ENCODE measurements around the gene PLCG2.

PLCG2 gene

DNA sequence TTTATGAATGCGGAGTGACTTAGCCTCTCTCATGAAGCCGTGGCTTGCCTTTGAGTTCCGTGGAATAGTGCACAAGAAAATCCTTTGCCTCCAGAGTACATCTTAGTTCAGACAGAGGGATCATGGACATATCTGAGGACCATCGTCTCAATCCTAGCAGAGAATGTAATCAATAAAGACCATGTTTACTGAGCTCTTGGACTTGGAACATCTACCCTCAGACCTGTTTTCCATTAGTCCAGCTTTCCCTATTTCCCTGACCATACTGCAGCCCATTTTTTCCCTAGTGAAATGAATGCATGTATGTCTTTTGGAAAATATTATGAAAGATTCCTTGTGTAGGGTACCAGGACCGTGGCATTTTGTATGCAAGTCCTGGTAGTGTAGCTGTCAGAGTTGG lies 90.2 kb downstream of the PLCG2 start:
- Histone ChIP-seq H3K4me2 (ENCODE audit: insufficient read depth, low read length) (no peak overlapping the region), H3K27ac (ENCODE audit: low read length) (no peak overlapping the region), H3K9ac (ENCODE audit: low read depth, low read length) (no peak overlapping the region), H3K36me3 (ENCODE audit: insufficient read depth, low read length) (no peaks in the 10 kb centered on the region), H3K27me3 (ENCODE audit: insufficient read depth, low read length, poor library complexity) (peaks cover 8% of the 10 kb centered on the region), H2AFZ (ENCODE audit: low read depth, low read length) (no peak overlapping the region), H3K4me1 (ENCODE audit: insufficient read depth, low read length) (no peaks in the 10 kb centered on the region), H3K9me3 (ENCODE audit: insufficient read depth, low read length, severe bottlenecking) (no peaks in the 10 kb centered on the region), H3K79me2 (ENCODE audit: insufficient read depth, low read length) (no peaks in the 10 kb centered on the region), H4K20me1 (ENCODE audit: insufficient read depth, low read length) (no peaks in the 10 kb centered on the region), H3K4me3 (ENCODE audit: low read depth in 1 of 2, low read length in 2 of 2) (no peak overlapping the region)
- no peak for ATAC-seq (ENCODE audit: insufficient read depth, low read depth)
- no peak for DNase-seq
- TF ChIP-seq, protein P1, sequence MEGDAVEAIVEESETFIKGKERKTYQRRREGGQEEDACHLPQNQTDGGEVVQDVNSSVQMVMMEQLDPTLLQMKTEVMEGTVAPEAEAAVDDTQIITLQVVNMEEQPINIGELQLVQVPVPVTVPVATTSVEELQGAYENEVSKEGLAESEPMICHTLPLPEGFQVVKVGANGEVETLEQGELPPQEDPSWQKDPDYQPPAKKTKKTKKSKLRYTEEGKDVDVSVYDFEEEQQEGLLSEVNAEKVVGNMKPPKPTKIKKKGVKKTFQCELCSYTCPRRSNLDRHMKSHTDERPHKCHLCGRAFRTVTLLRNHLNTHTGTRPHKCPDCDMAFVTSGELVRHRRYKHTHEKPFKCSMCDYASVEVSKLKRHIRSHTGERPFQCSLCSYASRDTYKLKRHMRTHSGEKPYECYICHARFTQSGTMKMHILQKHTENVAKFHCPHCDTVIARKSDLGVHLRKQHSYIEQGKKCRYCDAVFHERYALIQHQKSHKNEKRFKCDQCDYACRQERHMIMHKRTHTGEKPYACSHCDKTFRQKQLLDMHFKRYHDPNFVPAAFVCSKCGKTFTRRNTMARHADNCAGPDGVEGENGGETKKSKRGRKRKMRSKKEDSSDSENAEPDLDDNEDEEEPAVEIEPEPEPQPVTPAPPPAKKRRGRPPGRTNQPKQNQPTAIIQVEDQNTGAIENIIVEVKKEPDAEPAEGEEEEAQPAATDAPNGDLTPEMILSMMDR (IDR thresholded peaks at IDR 0.05; ENCODE audit: borderline replicate concordance, extremely low read depth, low read length, poor library complexity, severe bottlenecking): no peak
- no peak for TF ChIP-seq EZH2 (IDR thresholded peaks at IDR 0.05; ENCODE audit: borderline replicate concordance, low read depth, low read length, severe bottlenecking)

DNA sequence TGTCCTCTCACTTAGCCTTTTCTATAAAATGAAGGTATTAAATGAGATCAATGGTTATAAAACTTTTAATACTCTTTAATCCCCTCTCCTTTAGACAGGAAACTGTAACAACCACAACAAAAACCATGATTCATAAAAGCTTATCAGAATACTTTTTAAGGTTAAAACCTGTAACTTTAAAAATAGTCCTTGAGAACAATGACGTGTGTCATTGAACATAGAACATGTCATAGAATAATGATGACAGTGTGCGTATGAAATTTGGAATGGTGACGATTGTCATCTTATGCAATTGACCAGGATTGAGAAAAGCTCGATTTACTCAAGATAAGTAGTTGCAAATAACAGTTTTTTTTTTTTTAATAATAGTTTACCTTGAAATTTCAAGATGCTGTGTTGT lies 94.1 kb downstream of the PLCG2 start:
- DNase-seq: no peak
- TF ChIP-seq EZH2 (IDR thresholded peaks at IDR 0.05; ENCODE audit: borderline replicate concordance, low read depth, low read length, severe bottlenecking): no peak
- TF ChIP-seq, protein P1 (IDR thresholded peaks at IDR 0.05; ENCODE audit: borderline replicate concordance, extremely low read depth, low read length, poor library complexity, severe bottlenecking): no peak

DNA sequence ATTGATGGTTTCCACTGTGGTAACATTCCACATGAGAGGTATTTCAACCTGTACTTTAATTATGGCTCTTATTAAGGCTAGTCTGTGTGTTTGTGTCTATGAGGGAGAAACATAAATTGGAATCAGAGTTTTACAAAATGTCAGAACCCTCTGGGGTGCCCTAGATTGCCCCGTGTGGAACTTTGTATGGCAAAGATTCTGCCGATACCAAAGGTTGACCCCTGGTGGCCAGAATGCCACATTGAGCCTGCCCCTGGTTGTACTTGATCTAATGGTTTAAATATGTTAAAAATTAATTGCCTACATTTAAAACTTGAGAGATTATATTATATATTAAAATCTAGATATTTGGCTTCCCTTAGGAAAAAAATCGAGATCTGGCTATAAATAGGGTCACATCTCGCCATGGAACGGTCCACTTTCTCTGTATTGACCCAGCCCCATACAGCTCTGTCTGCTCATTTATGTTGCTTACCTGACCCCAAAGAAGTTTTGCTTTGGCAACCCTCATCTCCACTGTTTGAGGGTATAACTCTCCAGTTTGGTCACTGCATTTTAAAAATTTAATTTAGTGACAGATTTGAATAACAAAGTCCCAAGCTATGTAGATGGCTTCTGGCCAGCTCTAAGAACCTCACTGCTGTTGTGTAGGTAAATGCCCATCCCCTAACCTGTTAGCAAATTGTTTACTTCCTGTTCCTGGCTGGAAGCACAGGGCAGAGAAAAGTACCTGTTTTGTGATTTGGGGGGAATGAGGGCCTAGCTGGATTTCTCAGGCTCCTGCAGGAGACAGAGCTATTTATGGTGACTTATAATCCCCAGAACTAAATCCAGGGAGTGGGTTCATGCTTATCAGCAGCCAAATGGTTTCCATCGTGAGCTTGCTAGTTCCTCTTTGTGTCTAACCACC lies 95.0 kb downstream of the PLCG2 start:
- ATAC-seq (ENCODE audit: insufficient read depth, low read depth): peak; percentile 86
- no peak overlapping the region for H2AFZ ChIP-seq (ENCODE audit: low read depth, low read length)
- no peak overlapping the region for H3K9ac ChIP-seq (ENCODE audit: low read depth, low read length)
- H3K4me1 ChIP-seq (ENCODE audit: insufficient read depth, low read length): no peaks in the 10 kb centered on the region
- no peak overlapping the region for H3K27ac ChIP-seq (ENCODE audit: low read length)
- no peaks in the 10 kb centered on the region for H3K36me3 ChIP-seq (ENCODE audit: insufficient read depth, low read length)
- peak; percentile 57 for DNase-seq
- H3K4me3 ChIP-seq (ENCODE audit: low read depth in 1 of 2, low read length in 2 of 2): no peak overlapping the region
- H3K27me3 ChIP-seq (ENCODE audit: insufficient read depth, low read length, poor library complexity): peaks cover 4% of the 10 kb centered on the region
- H3K9me3 ChIP-seq (ENCODE audit: insufficient read depth, low read length, severe bottlenecking): no peaks in the 10 kb centered on the region
- no peaks in the 10 kb centered on the region for H4K20me1 ChIP-seq (ENCODE audit: insufficient read depth, low read length)
- no peaks in the 10 kb centered on the region for H3K79me2 ChIP-seq (ENCODE audit: insufficient read depth, low read length)
- H3K4me2 ChIP-seq (ENCODE audit: insufficient read depth, low read length): no peak overlapping the region
- TF ChIP-seq, protein P1 (IDR thresholded peaks at IDR 0.05; ENCODE audit: borderline replicate concordance, extremely low read depth, low read length, poor library complexity, severe bottlenecking): peak; percentile 77
- TF ChIP-seq EZH2 (IDR thresholded peaks at IDR 0.05; ENCODE audit: borderline replicate concordance, low read depth, low read length, severe bottlenecking): no peak

More for the DNA sequence above, 94.1 kb downstream of the PLCG2 start:
- H3K4me3 ChIP-seq (ENCODE audit: low read depth in 1 of 2, low read length in 2 of 2): no peak overlapping the region
- H3K27ac ChIP-seq (ENCODE audit: low read length): no peak overlapping the region
- H4K20me1 ChIP-seq (ENCODE audit: insufficient read depth, low read length): no peaks in the 10 kb centered on the region
- H3K4me2 ChIP-seq (ENCODE audit: insufficient read depth, low read length): no peak overlapping the region
- H3K9me3 ChIP-seq (ENCODE audit: insufficient read depth, low read length, severe bottlenecking): no peaks in the 10 kb centered on the region
- H3K4me1 ChIP-seq (ENCODE audit: insufficient read depth, low read length): no peaks in the 10 kb centered on the region
- ATAC-seq (ENCODE audit: insufficient read depth, low read depth): no peak
- no peak overlapping the region for H3K9ac ChIP-seq (ENCODE audit: low read depth, low read length)
- no peak overlapping the region for H2AFZ ChIP-seq (ENCODE audit: low read depth, low read length)
- no peaks in the 10 kb centered on the region for H3K36me3 ChIP-seq (ENCODE audit: insufficient read depth, low read length)
- H3K27me3 ChIP-seq (ENCODE audit: insufficient read depth, low read length, poor library complexity): peaks cover 4% of the 10 kb centered on the region
- H3K79me2 ChIP-seq (ENCODE audit: insufficient read depth, low read length): no peaks in the 10 kb centered on the region

Measured in DND-41 (cell line).